GDM1 (cell line): ENCODE data around the gene POLR3H.
"Not testable (repeated sequence)": the region's sequence is repeated elsewhere in the genome, so short reads cannot be mapped to it uniquely, and the experiment has no call there.

Experiments used
- DNase-seq: peaks from one replicate; lab custom pipeline; 2025; lab: John Stamatoyannopoulos, UW

The POLR3H gene

GRCh38 chr22:41543854-41544670 is at the start of gene POLR3H:
TSS of gene POLR3H (minus strand) at chr22:41544470. CDS start at chr22:41544101, 369 bp downstream.
- DNase-seq: peak; percentile 95

- not testable (repeated sequence) for DNase-seq
Observed at GRCh38 chr22:41593336-41593960, 49.2 kb upstream of the POLR3H start.

- DNase-seq: peak; percentile 99
Observed at GRCh38 chr22:41589391-41590241, 45.3 kb upstream of the POLR3H start, which contains the start of gene PMM1. TSS of gene PMM1 (minus strand) at chr22:41589840. CDS start at chr22:41589805, 35 bp downstream.

GRCh38 chr22:41587347-41587723 is 43.1 kb upstream of the POLR3H start:
- DNase-seq: no peak

GRCh38 chr22:41585898-41586297 is 41.6 kb upstream of the POLR3H start:
- DNase-seq: no peak

GRCh38 chr22:41584881-41585280 is 40.6 kb upstream of the POLR3H start:
- no peak for DNase-seq

- DNase-seq: no peak
Observed at GRCh38 chr22:41582694-41583093, 38.4 kb upstream of the POLR3H start.

- DNase-seq: no peak
Observed at GRCh38 chr22:41579997-41580355, 35.7 kb upstream of the POLR3H start.

GRCh38 chr22:41579297-41579996 is 35.2 kb upstream of the POLR3H start:
- DNase-seq: no peak

GRCh38 chr22:41578818-41579217 is 34.5 kb upstream of the POLR3H start:
- DNase-seq: no peak

- DNase-seq: no peak
Observed at GRCh38 chr22:41578114-41578513, 33.8 kb upstream of the POLR3H start.

- peak; percentile 19 for DNase-seq
Observed at GRCh38 chr22:41576877-41577276, 32.6 kb upstream of the POLR3H start.

GRCh38 chr22:41575533-41575932 is 31.3 kb upstream of the POLR3H start:
- DNase-seq: no peak

GRCh38 chr22:41574847-41575381 is 30.6 kb upstream of the POLR3H start:
- DNase-seq: no peak

- no peak for DNase-seq
Observed at GRCh38 chr22:41573677-41574076, 29.4 kb upstream of the POLR3H start.

GRCh38 chr22:41572305-41572704 is 28.0 kb upstream of the POLR3H start:
- DNase-seq: not testable (repeated sequence)

GRCh38 chr22:41571786-41572185 is 27.5 kb upstream of the POLR3H start:
- DNase-seq: no peak

GRCh38 chr22:41570221-41570620 is 26.0 kb upstream of the POLR3H start:
- no peak for DNase-seq

GRCh38 chr22:41568811-41569210 is 24.5 kb upstream of the POLR3H start:
- no peak for DNase-seq

GRCh38 chr22:41567512-41567768 is 23.2 kb upstream of the POLR3H start:
- DNase-seq: no peak

GRCh38 chr22:41565403-41566054 is 21.3 kb upstream of the POLR3H start:
- peak; percentile 31 for DNase-seq
